Kidney epithelial cell (primary cell): ENCODE data around the gene ACTN2. TPM values are rescaled to one million over a fixed set of nuclear protein-coding genes. Genes with fewer than 3 reads are reported as not detected.

Experiments used
- DNase-seq: peaks from one replicate; pipeline ENCODE4 v3.0.0-alpha.2; 2010; ENCODE audit warnings: low read depth
- H3K27me3 ChIP-seq: 2 replicates; pipeline ENCODE4 v1.6.0; 2011; ENCODE audit warnings: low read length; ENCODE audit not compliant: control insufficient read depth, insufficient read depth
- H3K36me3 ChIP-seq: 2 replicates; pipeline ENCODE4 v1.5.1; 2011; ENCODE audit warnings: low read length; ENCODE audit not compliant: control insufficient read depth, insufficient read depth
- H3K4me3 ChIP-seq: 2 replicates; pipeline ENCODE4 v1.5.1; 2011; ENCODE audit warnings: low read depth, mild to moderate bottlenecking, control low read depth, low read length
- CTCF ChIP-seq: IDR thresholded peaks from 2 replicates; pipeline ENCODE4 v1.5.1; 2011; ENCODE audit warnings: mild to moderate bottlenecking, moderate library complexity, low read length, control low read depth, inconsistent platforms; ENCODE audit not compliant: insufficient read depth, poor library complexity, severe bottlenecking
- total RNA-seq: library from RNA; depleted of rRNA; stranded (reverse); fragments of >200 nt; gene quantifications from 2 replicates; pipeline ENCODE4 v1.2.3, GENCODE V29; 2015

The ACTN2 gene
- total RNA-seq, 1 donor from 2014 or later: 0.17 TPM

GRCh38 chr1:236742421-236743160, 56.3 kb downstream of the ACTN2 start:
- TF ChIP-seq CTCF: no peak
- Histone ChIP-seq H3K27me3 (no peaks in the 10 kb centered on the region), H3K36me3 (no peaks in the 10 kb centered on the region), H3K4me3 (no peak overlapping the region)
- no peak for DNase-seq

GRCh38 chr1:236744533-236744932, 58.2 kb downstream of the ACTN2 start:
- Histone ChIP-seq H3K27me3 (no peaks in the 10 kb centered on the region), H3K4me3 (no peak overlapping the region), H3K36me3 (no peaks in the 10 kb centered on the region)
- no peak for DNase-seq
- no peak for TF ChIP-seq CTCF

DNA sequence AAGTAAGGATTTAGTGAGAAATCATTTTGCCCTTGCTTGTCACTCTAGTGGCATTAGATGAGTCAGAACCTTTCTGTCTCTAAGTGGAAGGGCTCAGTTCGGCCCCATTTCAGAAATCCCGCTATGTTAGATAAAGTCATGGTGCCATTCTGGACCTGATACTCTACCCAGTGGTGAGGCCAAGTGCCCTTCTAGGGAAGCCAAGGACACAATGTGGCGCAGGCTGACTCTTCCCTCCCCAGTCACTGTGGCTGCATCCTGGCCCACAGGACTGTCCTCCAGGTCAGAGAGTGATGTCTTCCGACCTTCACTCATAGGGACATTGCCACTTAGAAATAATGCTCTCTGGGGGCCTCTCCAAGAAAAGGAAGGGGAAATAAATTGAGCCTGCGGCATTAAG, 60.5 kb downstream of the ACTN2 start:
- Histone ChIP-seq H3K36me3 (no peaks in the 10 kb centered on the region), H3K4me3 (no peak overlapping the region), H3K27me3 (no peaks in the 10 kb centered on the region)
- DNase-seq: no peak
- TF ChIP-seq CTCF: no peak

DNA sequence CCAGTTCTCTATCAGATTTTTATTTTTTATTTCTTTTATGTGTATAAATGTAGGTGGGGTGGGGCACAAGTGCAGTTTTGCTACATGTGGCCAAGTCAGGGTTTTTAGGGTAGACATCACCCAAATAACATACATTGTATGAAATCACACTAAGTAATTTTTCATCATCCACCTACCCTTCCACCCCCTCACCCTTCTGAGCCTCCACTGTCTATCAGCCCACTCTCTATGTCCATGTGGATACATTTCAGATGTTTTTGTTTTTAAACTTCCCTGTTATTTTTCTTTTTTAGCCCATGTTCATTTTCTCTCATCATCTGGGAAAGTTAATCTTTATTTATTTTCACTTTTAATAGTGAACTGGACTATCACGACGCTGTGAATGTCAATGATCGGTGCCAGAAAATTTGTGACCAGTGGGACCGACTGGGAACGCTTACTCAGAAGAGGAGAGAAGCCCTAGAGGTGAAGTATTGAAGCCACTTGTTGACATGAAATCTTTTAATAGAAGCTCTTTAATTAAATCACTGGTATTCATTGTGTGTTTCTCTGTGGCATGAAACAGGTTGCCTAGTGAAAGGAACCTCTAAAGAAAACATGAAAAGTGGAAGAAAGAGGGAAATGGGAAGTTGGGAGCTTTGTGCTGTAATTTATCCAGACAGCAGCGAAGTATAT, 61.1 kb downstream of the ACTN2 start:
- Histone ChIP-seq H3K27me3 (no peaks in the 10 kb centered on the region), H3K4me3 (no peak overlapping the region), H3K36me3 (no peaks in the 10 kb centered on the region)
- no peak for DNase-seq
- TF ChIP-seq CTCF: no peak

GRCh38 chr1:236748268-236748870, 62.1 kb downstream of the ACTN2 start:
- TF ChIP-seq CTCF: no peak
- Histone ChIP-seq H3K27me3 (no peaks in the 10 kb centered on the region), H3K36me3 (no peaks in the 10 kb centered on the region), H3K4me3 (no peak overlapping the region)
- no peak for DNase-seq
